Measurements from ENCODE around the gene CCPG1. TPM values are rescaled to one million over a fixed set of nuclear protein-coding genes. Genes with fewer than 3 reads are reported as not detected.

CCPG1 gene
- total RNA-seq, 2 experiments from 2014 or later: 11.0 to 11.1 TPM

DNA sequence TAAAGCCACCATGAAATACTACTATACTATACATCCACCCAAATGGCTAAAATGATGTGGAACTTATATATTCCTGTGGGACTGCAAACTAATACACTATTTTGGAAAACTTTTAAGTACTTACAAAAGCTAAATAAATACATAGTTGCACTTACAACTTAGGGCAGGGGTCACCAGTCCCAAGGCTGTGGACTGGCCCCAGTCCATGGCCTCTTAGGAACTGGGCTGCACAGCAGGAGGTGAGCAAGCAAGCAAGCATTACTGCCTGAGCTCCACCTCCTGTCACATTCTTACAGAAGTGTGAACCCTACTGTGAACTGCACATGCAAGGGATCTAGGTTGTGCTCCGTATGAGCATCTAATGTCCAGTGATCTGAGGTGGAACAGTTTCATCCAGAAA is 71.0 kb downstream of the CCPG1 start:
- Mint-ChIP-seq H3K4me1 (ENCODE audit: low read depth) (no peaks in the 10 kb centered on the region), H3K4me3 (no peak overlapping the region), H3K27ac (no peak overlapping the region), H3K27me3 (no peaks in the 10 kb centered on the region), H3K36me3 (ENCODE audit: low read depth) (peaks cover 17% of the 10 kb centered on the region), H3K9me3 (no peaks in the 10 kb centered on the region)
- ChIA-PET POLR2A (no interaction called here), CTCF (no interaction called here)
- intact Hi-C loops (cut with micrococcal nuclease): no loop called here
- ATAC-seq: no peak
- TF ChIP-seq, protein P1, sequence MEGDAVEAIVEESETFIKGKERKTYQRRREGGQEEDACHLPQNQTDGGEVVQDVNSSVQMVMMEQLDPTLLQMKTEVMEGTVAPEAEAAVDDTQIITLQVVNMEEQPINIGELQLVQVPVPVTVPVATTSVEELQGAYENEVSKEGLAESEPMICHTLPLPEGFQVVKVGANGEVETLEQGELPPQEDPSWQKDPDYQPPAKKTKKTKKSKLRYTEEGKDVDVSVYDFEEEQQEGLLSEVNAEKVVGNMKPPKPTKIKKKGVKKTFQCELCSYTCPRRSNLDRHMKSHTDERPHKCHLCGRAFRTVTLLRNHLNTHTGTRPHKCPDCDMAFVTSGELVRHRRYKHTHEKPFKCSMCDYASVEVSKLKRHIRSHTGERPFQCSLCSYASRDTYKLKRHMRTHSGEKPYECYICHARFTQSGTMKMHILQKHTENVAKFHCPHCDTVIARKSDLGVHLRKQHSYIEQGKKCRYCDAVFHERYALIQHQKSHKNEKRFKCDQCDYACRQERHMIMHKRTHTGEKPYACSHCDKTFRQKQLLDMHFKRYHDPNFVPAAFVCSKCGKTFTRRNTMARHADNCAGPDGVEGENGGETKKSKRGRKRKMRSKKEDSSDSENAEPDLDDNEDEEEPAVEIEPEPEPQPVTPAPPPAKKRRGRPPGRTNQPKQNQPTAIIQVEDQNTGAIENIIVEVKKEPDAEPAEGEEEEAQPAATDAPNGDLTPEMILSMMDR (IDR thresholded peaks at IDR 0.05): no peak
- no peak for DNase-seq

DNA sequence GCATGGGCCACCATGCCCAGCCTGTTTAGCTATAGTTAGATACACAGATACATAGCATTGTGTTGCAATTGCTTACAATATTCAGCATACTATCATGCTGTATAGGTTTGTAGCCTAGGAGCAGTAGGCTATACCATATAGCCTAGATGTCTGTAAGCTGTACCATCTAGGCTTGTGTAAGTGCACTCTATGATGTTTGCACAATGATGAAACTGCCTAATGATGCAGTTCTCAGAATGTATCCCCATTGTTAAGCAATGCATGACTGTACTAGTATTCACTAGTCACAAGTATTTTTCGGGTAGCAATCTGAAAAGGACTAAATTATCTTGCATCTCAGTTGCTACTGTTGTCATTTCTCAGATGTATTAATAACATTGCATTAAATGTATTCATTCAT is 73.2 kb downstream of the CCPG1 start:
- intact Hi-C loops (cut with micrococcal nuclease): no loop called here
- Mint-ChIP-seq H3K36me3 (ENCODE audit: low read depth) (peaks cover 27% of the 10 kb centered on the region), H3K4me1 (ENCODE audit: low read depth) (no peaks in the 10 kb centered on the region), H3K27ac (no peak overlapping the region), H3K9me3 (no peaks in the 10 kb centered on the region), H3K4me3 (no peak overlapping the region), H3K27me3 (no peaks in the 10 kb centered on the region)
- ATAC-seq (no peak), DNase-seq (no peak)
- ChIA-PET CTCF (no interaction called here), POLR2A (interaction anchor here (1.2 kb wide), 1 partner anchor 16 kb away, joined by 4 read pairs; the partner anchor contains the start of genes PIGB and PIGBOS1)
- TF ChIP-seq, protein P1 (IDR thresholded peaks at IDR 0.05): no peak

DNA sequence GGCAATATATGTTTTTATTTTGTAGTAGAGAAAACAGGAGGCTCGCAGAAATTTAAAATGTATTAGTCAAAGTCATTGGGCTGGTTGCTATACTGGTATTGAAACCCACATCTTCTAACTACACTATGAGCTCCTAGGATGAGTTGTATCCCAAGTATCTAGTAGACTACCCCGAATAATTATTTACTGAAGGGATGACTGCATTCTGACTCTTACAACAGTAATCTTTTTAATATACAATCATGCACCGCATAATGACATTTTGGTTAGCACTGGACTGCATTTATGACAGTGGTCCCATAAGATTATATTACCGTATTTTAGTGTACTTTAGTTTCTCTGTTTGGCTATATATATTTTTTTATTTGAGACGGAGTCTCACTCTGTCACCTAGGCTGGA is 73.8 kb downstream of the CCPG1 start:
- ChIA-PET CTCF (no interaction called here), POLR2A (interaction anchor here (1.2 kb wide), 1 partner anchor 15 kb away, joined by 4 read pairs; the partner anchor contains the start of genes PIGB and PIGBOS1)
- no peaks in the 10 kb centered on the region for H3K27me3 Mint-ChIP-seq
- H3K9me3 Mint-ChIP-seq: no peaks in the 10 kb centered on the region
- TF ChIP-seq, protein P1 (IDR thresholded peaks at IDR 0.05): no peak
- H3K36me3 Mint-ChIP-seq (ENCODE audit: low read depth): peaks cover 25% of the 10 kb centered on the region
- H3K4me3 Mint-ChIP-seq: no peak overlapping the region
- no peak overlapping the region for H3K27ac Mint-ChIP-seq
- ATAC-seq (no peak), DNase-seq (no peak)
- intact Hi-C loops (cut with micrococcal nuclease): no loop called here
- H3K4me1 Mint-ChIP-seq (ENCODE audit: low read depth): no peaks in the 10 kb centered on the region

DNA sequence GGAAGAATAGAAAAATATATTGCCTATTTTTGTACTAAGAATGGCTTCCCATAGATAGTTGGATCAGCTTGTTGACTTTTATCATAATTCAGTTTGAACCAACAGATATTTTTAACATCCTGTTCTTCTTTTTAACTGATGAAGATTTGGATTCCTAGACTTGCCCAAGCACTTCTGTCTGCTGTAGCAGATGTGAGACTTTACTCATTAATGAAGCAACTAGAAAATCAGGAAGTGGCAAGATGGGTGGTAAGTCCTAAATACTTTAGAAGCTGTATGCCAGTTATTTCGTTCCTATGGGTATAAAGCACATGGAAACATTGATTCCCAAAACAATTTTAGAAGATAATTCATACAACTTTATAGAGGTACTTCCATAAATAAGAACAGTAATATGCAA is 80.8 kb downstream of the CCPG1 start:
- ChIA-PET POLR2A (no interaction called here), CTCF (no interaction called here)
- intact Hi-C loops (cut with micrococcal nuclease): no loop called here
- H3K27ac Mint-ChIP-seq: no peak overlapping the region
- no peaks in the 10 kb centered on the region for H3K9me3 Mint-ChIP-seq
- peaks cover 7% of the 10 kb centered on the region for H3K4me1 Mint-ChIP-seq (ENCODE audit: low read depth)
- DNase-seq (no peak), ATAC-seq (no peak)
- H3K4me3 Mint-ChIP-seq: no peak overlapping the region
- H3K27me3 Mint-ChIP-seq: no peaks in the 10 kb centered on the region
- TF ChIP-seq, protein P1 (IDR thresholded peaks at IDR 0.05): no peak
- peaks cover 25% of the 10 kb centered on the region for H3K36me3 Mint-ChIP-seq (ENCODE audit: low read depth)

DNA sequence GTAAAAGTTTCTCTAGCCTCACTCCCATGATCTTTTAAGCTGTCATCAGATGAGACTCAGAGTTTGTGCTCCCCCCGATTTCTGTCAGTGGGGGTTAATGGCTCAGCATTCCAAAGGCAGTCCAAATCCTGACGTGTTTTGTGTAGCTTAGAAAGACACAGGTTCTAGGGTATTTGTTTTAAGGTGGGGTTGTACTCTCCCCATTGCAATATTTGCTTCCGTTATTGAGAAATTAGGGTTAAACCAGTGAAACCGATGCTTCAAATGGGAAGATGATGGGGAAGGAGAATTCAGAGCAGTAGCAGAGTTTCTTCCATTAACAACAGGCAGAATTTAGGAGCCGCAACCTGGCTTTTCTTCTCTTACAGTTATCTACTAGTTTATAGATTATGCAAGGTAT is 85.7 kb downstream of the CCPG1 start:
- ChIA-PET POLR2A (interaction anchor here (0.5 kb wide), 1 partner anchor 148 kb away, joined by 5 read pairs; no protein-coding TSS in a partner anchor), CTCF (interaction anchor here (1.1 kb wide), 1 partner anchor 86 kb away, joined by 3 read pairs; the partner anchor contains the start of genes CCPG1 and PIERCE2)
- no peak overlapping the region for H3K4me3 Mint-ChIP-seq
- H3K27me3 Mint-ChIP-seq: no peaks in the 10 kb centered on the region
- H3K9me3 Mint-ChIP-seq: no peaks in the 10 kb centered on the region
- intact Hi-C loops (cut with micrococcal nuclease): no loop called here
- peaks cover 16% of the 10 kb centered on the region for H3K36me3 Mint-ChIP-seq (ENCODE audit: low read depth)
- ATAC-seq (no peak), DNase-seq (no peak)
- H3K27ac Mint-ChIP-seq: no peak overlapping the region
- H3K4me1 Mint-ChIP-seq (ENCODE audit: low read depth): peaks cover 25% of the 10 kb centered on the region
- TF ChIP-seq, protein P1 (IDR thresholded peaks at IDR 0.05): no peak
